ENCODE measurements around the gene RRAD.
"Not testable (repeated sequence)": the region's sequence is repeated elsewhere in the genome, so short reads cannot be mapped to it uniquely, and the experiment has no call there.

RRAD gene

GRCh38 chr16:66950971-66951790 lies 25.8 kb upstream of the RRAD start:
- DNase-seq = no peak

GRCh38 chr16:66950437-66950836 lies 25.1 kb upstream of the RRAD start:
- DNase-seq = no peak

- no peak for DNase-seq
These were observed 24.1 kb upstream of the RRAD start for GRCh38 chr16:66949472-66949871.

GRCh38 chr16:66948837-66949225 lies 23.5 kb upstream of the RRAD start:
- DNase-seq = no peak

GRCh38 chr16:66948134-66948836 lies 22.9 kb upstream of the RRAD start:
- no peak for DNase-seq

GRCh38 chr16:66947302-66948065 lies 22.1 kb upstream of the RRAD start:
- DNase-seq = peak; percentile 28 to 58

GRCh38 chr16:66946974-66947301 lies 21.6 kb upstream of the RRAD start:
- no peak for DNase-seq

- DNase-seq = no peak
These were observed 21.2 kb upstream of the RRAD start for GRCh38 chr16:66946541-66946940.

GRCh38 chr16:66945939-66946338 lies 20.6 kb upstream of the RRAD start:
- no peak for DNase-seq

GRCh38 chr16:66944971-66945370 lies 19.6 kb upstream of the RRAD start:
- DNase-seq = not testable (repeated sequence)

GRCh38 chr16:66944054-66944441 lies 18.7 kb upstream of the RRAD start:
- DNase-seq = no peak

- no peak for DNase-seq
These were observed 18.2 kb upstream of the RRAD start for GRCh38 chr16:66943426-66944053.

- no peak for DNase-seq
These were observed 17.6 kb upstream of the RRAD start for GRCh38 chr16:66942981-66943380.

- no peak for DNase-seq
These were observed 14.9 kb upstream of the RRAD start for GRCh38 chr16:66940236-66940635.

GRCh38 chr16:66939366-66939765 lies 14.0 kb upstream of the RRAD start:
- DNase-seq = no peak

- DNase-seq = no peak
These were observed 12.5 kb upstream of the RRAD start for GRCh38 chr16:66937725-66938337.

GRCh38 chr16:66936889-66937554 lies 11.7 kb upstream of the RRAD start:
- no peak for DNase-seq

- DNase-seq = no peak
These were observed 11.1 kb upstream of the RRAD start for GRCh38 chr16:66936462-66936861.

GRCh38 chr16:66935314-66936011 lies 10.1 kb upstream of the RRAD start, which contains the start of gene CES2:
TSS of gene CES2 (plus strand) at chr16:66935516. CDS start at chr16:66935636, 120 bp downstream.
- DNase-seq = no peak

- not testable (repeated sequence) for DNase-seq
These were observed 9.5 kb upstream of the RRAD start for GRCh38 chr16:66934839-66935313.

GRCh38 chr16:66934138-66934838 lies 9.0 kb upstream of the RRAD start, which contains the start of gene CIAO2B:
TSS of gene CIAO2B (minus strand) at chr16:66934402. CDS start at chr16:66934364, 38 bp downstream.
- peak; percentile 22 to 26 for DNase-seq
